Activated CD4-positive, alpha-beta T cell treated with anti-CD3 and anti-CD28 coated beads for 24 hours (primary cell): ENCODE results near the gene A1BG.
"Not testable (repeated sequence)": the region's sequence is repeated elsewhere in the genome, so short reads cannot be mapped to it uniquely, and the experiment has no call there.

ENCODE experiments used
- DNase-seq, 2 donors: peaks; one replicate each; pipeline ENCODE4 v3.0.0-alpha.2; 2020; ENCODE audit warnings: low read depth in 2 of 2

The A1BG gene

DNA sequence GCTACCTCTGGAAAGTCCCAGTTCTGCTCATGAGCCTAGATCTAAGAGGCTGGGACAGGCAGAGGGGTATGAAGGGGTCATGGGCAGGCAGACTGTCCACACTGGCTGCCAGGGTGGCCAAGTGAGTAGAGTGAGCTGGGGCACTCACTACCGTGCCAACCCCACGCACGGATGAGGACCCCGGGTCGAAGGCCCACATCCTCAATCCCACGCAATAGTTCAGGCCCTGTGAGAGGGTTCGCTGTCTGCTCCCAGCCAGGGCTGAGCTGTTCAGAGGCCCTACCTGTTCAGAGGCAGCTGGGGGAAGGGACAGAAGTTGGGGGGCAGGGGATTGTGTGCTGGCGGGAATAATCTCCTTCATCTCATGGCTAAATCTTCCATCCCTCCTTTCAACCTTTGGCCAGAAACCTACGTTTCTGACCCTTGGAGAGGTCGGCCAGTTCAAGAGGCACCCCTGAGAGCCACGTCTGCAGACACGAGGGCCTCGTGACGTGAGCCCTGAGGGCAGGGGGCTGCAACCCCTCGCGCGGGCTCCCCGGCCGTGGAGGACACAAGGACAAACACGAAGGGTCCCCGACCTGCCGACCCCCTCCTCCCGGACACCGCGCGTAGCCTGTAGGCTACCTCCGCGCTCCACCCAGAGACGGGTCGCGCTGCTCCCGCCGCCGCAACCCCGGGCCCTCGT lies 32.7 kb upstream of the A1BG start:
- no peak for DNase-seq

DNA sequence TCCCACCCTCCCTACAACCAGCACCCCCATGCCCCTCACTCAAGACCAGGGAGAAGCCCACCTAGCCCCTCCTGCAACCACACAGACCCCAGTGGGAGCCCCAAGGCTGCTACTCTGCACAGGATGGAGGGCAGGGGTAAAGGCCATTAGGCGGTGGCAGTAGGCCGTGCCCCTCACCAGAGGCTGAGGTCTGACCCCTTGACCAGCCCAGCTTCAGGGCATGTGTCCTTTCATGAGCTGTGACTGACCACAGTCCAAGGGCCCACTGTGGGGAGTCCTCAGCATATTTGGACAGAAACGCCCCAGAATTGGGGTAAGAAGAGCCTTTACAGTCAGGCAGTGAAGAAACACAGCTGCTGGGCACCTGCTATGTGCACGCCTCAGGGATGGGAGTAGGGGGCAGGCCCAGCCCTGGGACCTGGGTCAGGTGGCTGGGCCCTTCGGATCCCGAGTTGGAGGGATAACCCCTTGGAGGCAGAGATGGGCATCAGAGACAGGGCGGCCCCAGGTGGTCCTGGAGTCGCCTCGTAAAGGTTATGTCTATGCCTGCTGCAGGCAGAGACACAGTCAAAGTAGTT lies 32.1 kb upstream of the A1BG start:
- DNase-seq = no peak

DNA sequence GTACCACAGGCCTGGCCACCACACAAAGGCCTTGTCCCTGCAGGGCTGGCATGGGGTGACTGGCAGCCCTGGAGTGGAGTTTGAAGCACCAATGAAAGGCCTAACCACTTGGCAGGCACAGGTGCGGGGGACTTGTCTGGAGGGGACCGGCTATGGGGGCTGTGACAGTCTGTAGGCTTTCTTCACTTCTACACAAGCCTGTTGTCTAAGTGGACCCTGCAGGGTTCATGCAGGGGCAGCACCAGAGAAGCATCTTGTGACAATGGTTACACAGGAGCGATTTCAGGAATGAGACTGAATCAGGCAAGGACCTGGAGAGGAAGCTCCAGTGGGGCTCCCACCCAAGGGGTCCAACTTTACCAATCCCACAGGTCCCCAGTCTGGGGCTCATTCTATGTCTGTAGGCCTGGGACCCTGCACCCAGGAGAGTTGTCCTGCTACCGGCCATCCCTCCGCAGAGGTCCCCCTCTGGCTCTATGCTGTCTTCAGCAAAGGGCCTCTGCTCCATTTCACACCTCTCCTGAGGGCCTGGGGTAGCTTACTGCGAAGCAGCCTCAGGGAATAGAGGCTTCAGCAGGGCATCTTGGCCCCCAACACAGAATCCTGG lies 29.8 kb upstream of the A1BG start:
- DNase-seq = no peak

DNA sequence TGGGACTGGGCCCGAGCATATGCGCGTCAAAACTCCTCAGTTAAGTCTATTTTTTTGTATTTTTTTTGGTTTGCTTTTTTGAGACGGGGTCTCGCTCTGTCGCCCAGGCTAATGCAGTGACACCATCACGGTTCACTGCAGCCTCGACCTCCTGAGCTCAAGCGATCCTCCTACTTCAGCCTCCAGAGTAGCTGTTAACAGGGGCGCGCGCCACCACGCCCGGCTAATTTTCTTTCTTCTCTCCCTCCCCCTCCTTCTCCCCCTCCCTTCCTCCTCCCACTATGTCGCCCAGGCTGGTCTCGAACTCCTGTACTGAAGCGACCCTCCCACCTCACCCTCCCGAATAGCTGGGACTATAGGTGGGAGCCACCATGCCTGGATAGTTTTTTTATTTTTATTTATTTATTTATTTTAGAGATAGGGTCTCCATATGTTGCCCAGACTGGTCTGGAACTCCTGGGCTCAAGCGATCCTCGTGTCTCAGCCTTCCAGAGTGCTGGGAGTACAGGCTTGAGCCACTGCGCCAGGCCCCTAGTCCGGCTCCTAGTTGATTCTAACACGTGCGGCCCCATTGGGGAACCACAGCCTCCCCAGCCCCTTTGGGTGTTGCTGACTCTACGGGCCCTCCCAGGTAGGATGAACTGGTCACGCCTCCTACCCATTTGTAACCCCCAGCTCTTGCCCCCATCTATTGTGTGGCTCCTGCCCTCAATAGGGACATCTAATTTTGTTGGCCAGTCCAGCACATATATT lies 28.3 kb upstream of the A1BG start:
- DNase-seq = no peak

DNA sequence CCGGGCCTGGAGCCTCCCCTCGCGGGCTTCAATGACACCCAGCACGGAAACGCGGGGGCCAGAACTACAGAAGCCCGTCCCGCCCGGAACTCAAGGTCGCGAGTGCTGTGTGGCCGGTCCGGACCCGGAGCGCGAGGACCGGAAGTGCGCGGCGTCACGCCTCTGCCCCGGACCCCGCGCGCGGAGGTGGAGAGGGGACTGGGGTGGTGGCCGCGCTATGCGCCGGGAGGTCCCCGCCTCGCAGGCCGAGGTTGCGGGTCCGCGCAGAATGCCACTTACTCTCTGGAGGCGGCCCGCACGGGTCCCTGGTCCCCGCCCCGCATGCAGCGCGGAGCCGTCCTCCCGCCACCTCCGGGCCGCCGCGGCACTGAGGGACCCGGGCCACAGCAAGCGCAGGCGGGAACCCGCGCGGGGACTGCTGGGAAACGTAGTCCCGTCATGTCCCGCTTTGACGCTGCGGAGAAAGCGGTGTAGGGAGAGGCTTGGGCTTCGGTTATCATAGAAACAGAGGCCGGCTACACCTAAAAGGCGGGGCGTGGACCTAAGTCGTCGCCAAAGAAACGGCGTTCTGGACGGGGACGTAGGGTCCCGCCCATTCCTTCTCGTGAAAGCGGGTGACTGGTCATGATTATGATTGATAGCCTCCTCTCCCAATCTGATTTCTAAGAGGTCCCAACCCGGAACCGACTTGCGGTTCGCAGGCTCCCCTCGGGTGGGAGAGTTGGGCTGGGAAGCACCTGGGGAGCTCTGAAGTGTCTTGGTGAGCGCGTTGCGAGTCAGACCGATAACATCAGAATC lies 27.6 kb upstream of the A1BG start, which contains the start of gene ZNF837:
TSS of gene ZNF837 (minus strand) at position 369 of the 798 bp plus-strand sequence. CDS start 11,698 bp downstream, outside the sequence.
- DNase-seq = peak; percentile 91 to 95

DNA sequence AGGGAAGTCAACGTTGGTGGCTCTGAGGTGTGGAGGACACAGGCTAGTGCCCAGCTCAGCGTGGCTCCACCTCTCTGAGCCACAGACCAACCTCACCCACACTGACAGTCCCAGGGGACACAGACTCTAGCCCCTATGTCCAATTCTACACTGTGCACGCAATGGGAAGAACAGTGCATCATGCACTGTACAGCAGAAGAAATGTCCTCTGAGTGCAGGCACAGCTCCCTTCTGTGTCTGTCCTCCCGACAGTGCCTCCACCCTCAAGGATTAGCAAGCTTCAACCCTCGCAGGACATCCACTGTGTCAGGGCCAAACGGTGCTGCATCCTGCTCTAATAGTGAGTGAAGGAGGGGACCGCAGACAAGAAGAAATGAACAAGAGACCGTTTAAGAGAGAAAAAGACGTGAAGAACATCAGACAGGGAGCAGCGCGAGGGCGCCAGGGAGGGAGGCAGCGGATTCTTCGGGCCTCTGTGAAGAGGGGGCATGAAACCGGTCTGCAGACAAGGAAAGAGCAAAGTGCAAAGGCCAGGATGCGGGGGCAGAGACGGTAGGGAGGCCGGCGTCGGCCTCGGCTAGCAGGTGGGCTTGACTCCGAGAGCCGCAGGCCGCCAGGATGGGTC lies 26.9 kb upstream of the A1BG start:
- DNase-seq = no peak

DNA sequence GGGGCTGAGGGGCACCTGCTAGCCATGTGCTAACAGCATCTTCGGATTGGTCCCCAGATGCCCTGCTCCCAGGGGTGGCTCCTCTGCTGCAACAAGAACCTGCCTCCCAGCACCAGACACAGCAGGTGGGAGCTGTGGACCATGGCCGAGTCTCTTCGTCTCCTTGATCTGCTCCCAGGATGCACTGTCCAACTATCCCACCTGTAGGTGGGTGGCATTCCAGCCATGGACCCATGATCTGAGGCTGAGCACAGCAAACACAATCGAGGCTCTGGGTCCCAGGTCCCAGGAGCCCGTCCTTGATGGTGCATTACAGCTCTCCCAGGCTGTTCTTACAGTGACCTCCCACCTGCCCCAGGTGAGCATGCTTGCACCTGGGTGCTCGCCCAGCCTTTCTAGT lies 26.0 kb upstream of the A1BG start:
- no peak for DNase-seq

DNA sequence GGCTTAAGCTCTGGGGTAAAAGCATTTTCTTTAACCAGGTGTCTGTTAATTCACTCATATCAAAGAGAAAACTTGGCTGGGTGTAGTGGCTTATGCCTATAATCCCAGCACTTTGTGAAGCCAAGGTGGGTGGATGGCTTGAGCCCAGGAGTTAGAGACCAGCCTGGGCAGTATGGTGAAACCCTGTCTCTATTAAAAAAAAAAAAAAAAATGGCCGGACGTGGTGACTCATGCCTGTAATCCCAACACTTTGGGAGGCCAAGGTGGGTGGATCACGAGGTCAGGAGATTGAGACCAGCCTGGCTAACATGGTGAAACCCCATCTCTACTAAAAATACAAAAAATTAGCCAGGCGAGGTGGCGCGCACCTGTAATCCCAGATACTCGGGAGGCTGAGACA lies 23.4 kb upstream of the A1BG start:
- not testable (repeated sequence) for DNase-seq

DNA sequence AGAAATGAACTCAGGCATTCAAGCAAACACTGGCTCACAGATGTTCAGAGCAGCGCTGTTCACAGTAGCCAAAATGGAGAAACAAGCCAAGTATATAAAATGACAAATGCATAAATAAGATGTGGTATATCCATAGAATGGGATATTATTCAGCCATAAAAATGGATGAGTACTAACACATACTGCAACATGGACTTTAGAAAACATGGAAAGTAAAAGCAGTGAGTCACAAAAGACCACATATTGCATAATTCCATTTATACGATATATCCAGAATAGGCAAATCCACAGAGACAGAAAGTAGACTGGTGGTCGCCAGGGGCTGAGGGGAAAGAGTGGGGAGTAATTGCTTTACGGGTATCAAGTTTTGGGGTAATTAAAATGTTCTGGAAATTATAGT lies 20.9 kb upstream of the A1BG start:
- no peak for DNase-seq

DNA sequence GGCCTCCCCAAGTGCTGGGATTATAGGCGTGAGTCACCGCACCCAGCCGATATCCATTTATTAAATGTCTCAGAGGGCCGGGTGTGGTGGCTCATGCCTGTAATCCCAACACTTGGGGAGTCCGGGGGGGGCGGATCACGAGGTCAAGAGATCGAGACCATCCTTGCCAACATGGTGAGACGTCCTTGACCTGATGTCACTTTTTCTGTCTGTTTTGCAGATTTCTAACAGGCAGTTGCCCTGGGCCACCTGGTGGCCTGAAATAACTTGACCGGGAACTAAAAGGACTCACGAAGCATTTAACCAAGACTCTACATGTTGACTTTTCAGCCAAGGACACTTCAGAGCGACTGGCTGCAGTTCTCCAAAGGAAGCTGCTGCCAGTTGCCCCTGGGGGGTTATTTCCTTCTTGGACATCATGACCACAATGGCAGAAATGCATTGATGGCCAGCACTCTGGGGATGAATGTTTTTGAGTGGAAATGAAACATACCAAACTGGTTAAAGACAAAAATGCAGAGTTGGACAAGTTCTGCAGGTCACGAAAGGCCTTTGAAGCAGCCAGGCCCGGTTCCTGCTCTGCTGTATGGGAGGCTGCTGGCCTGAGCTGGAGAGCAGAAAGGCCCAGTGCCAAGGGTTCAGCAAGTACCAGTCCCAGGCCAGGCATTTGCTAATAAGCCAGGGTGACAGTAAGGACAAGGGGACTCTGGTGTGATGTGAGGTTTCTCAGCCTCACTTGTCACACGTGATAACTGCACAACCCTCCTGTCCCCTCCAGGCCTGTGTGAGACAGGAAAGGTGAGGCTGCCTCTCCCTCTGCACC lies 19.2 kb upstream of the A1BG start:
- DNase-seq = no peak

DNA sequence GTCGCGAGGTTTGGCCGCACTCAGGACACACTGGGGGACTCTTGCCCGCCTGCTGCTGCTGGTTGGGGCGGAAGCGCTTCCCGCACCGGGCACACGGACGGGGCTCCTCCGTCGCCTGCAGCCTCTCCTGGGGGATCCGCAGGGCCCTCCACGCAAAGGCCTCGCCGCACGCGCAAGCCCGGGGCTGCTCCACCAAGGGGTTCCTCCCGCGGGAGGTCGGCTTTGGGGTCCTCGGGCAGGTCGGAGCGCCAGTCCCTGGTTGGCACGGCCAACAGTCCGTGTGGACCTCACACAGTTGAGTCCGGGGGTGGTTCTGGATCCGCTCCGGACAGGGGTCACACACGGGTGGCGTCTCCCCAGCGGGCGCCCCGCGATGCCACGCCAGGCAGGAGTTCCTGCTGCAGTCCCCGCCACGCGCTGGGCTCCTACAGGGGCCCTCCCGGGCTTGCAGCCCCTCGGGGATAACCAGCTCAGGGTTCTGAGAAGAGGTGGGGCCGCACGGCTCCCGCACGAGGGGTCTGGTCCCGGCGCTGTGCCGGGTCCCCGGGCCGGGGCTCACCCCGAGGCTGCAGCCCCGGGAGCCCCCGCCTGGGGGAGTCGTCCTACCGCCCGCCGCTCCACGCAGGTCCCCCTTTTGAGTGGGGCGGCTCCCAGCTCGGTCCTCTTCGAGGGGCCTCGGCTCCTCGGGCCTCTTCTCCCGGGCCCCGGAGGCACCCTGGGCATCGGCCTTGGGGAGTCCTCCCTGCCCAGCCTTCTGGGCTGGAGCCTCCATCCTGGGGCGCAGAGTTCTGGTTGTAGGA lies 15.5 kb upstream of the A1BG start:
- no peak for DNase-seq

DNA sequence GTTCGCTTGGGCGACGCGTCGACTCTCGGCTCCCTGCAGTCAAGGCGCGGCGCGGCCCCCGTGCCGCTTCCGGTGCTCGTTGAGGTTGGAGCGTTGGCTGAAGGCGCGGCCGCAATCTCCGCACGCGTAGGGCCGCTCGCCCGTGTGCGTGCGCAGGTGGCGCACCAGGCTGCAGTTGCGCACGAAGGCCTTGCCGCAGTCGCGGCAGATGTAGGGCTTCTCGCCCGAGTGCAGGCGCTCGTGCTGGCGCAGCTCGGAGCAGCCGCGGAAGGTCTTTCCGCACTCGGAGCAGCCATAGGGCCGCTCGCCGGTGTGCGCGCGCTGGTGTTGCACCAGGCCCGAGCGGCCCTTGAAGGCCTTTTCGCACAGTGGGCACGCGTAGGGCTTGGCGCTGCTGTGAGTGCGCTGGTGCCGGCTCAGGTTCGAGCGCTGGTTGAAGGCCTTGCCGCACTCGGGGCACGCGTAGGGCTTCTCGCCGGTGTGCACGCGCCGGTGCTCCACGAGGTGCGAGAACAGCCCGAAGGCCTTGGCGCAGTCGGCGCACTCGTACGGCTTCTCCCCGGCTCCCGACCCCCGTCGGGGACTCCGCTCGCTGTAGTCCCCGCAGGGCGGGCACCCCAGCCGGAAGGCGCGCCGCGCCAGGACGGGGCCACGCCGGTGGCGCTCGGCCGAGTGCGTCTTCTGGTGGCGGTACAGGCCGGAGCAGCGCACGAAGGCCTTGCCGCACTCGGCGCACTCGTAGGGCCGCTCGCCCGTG lies 14.6 kb upstream of the A1BG start:
- no peak for DNase-seq

DNA sequence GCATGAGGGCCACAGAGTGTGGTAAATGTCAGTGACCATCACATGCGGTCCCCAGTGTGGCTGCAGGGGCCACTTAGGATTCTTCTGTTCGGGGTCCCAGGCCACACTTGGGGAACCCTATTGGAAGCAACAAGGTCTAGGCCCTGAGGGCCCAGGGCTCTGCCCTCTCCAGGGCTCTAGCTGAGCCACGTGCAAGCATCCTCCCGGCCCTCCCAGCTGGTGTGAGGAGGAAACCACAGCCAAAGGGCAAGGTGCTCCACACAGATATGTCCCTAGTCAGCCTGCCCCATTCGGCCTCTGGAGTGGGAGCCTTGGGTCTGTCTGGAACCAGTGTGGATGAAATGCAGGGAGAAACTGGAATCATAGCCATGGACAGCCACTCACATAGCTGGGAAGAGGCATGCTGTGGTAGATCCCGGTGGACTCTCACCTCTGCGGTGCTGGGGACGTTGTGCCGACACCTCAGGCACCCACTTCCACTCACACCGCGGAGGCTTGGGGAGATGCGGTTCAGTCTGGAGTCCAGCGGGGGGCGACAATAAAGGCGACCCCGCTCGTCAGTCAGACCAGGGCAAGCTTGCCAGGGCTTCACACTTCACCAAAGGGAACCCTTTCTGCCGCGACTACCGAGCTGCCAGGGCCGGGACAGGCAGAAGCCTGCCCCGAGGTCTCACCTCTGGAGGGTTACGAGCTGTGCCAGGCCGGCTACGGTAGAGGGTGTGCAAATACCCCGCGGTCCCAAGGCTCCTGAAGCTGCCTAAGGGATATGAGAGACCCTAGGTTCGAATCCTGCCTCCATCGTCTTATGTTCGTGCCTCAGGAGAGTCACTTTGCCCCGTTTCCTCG lies 13.5 kb upstream of the A1BG start:
- no peak for DNase-seq

DNA sequence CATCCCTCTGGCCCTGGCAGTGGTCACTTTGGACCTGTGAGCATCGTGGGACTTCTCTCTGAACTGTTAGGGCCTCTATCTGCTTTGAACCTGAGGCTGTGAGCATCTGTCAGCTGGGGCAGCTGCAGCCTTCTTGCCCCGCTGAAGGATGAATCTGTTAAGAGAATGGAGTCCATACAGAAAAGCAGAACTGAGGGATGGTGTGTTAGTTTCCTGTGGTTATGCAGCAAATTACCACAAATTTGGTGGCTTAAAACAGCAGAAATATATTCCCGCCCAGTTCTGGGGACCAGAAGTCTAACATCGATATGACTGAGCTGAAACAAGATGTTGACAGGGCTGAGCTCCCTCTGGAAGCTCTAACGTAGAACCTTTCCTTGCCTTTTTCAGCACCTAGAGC lies 10.9 kb upstream of the A1BG start:
- DNase-seq = no peak

DNA sequence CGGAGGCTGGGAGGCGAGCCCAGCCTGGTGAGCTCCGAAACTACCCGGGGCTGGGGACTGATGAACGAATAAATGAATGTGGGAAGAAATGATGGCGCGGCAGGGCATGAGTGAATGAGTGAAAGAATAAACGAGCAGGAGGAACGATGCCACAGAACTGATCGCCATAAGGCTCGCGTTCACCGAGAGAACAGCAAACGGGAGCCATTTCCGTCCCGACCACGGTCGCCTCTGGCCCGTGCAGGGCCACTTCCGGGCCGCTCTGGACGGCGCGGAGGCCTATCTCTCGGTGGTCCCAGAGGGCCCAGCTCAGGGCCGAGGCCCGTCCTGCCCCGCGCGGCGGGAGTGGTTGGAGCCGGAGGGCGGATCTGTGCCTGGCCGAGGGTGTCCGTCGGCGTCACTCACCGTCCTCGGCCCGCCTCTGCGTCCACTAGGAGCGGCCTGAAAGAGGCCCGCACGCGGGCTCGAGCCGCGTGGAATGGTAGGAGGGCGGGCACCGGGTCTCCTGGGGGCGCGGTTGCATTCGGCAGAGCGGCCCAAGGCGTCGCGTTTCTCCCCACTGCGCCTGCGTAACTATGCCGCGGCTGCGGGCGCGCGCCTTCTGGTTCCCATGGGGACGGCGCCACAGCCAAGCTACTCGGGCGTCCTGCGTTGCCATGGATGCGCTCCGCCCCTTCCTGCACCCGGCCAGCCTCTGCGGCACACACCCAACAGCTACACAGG lies 9.1 kb upstream of the A1BG start, which contains the start of gene ZNF497:
TSS of gene ZNF497 (minus strand) at position 480 of the 723 bp plus-strand sequence. CDS start 5,116 bp downstream, outside the sequence.
- peak; percentile 91 to 98 for DNase-seq

DNA sequence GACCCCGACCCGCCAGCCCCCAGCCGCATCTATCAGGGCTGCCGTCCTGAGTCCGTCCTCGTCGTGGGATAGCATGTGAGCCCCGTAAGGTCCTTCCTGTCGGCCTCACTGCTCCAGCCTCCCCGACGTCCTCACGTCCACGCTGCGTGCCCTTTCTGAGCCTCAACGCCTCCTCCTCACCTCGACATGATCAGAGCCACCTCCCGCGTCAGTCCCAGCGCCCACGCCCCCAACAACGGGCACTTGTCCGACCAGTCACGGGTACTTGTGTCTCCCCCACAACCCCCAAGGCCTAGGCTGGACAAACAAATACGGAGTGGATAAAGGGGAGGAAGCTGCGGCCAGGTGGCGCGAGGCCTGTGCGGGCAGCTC lies 8.6 kb upstream of the A1BG start:
- DNase-seq = no peak

DNA sequence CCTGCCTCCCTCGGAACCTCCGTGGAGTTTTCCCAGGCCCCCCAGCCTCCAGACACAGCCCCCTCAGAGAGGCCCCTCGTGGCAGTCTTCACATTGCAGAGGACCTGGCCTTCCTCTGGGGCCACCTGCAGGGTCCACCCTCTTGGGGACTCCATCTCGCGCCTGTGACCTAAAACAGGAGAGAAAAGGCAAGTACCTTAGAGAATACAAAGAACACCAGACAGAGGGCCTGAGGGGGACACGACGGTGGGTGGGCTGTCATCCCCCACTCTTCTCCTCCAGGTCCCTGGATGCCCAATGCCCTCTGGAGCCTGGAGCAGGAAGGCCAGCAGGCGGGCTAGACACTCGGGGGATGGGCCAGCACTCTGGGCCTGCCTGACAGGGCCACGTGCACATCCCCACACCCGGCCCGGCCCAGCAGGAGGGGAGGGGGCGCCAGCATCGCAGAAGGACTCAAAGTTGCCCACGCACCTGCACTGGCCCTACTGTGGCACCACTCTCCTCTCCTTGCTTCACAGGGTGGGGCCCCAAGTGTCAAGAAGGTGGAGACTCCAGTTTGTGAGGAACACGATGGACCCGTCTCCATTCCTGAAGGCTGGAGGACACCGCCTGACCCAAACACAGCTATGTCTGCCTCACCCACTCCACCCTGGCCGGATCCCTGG lies 4.3 kb upstream of the A1BG start:
- DNase-seq = no peak
